GM23338 (cell line): ENCODE data around the gene TAP1. TPM values are rescaled to one million over a fixed set of nuclear protein-coding genes. Genes with fewer than 3 reads are reported as not detected.

Experiments used
- ATAC-seq: fragments of 200-7000 bp; cut with Tn5 transposase; 3 replicates; pipeline ENCODE4 v1.9.1; 2020
- DNase-seq: peaks from one replicate; pipeline ENCODE4 v3.0.0-alpha.2; 2015; ENCODE audit warnings: low spot score
- H2AFZ ChIP-seq: fragments of 200-600 bp; sonication (generic); 2 replicates; pipeline ENCODE4 v1.8.0; 2016; ENCODE audit warnings: antibody characterized with exemption, mild to moderate bottlenecking, moderate library complexity
- H3F3A ChIP-seq: fragments of 200-600 bp; sonication (generic); replicated peaks from 2 replicates; pipeline ENCODE4 v1.8.0; 2017; ENCODE audit warnings: antibody characterized with exemption, mixed run types, low read depth
- H3K27ac ChIP-seq: fragments of 200-600 bp; sonication (generic); 2 replicates; pipeline ENCODE4 v1.6.1; 2016; ENCODE audit warnings: low read depth
- H3K27me3 ChIP-seq: fragments of 200-600 bp; sonication (generic); 2 replicates; pipeline ENCODE4 v1.8.0; 2016; ENCODE audit warnings: mild to moderate bottlenecking, mixed run types, moderate library complexity; ENCODE audit not compliant: insufficient read depth
- H3K36me3 ChIP-seq: fragments of 200-600 bp; sonication (generic); 2 replicates; pipeline ENCODE4 v1.8.0; 2016; ENCODE audit warnings: mild to moderate bottlenecking; ENCODE audit not compliant: insufficient read depth
- H3K4me1 ChIP-seq: fragments of 200-600 bp; sonication (generic); 2 replicates; pipeline ENCODE4 v1.8.0; 2016; ENCODE audit warnings: mild to moderate bottlenecking, moderate library complexity; ENCODE audit not compliant: insufficient read depth
- H3K4me2 ChIP-seq: fragments of 200-600 bp; sonication (generic); 2 replicates; pipeline ENCODE4 v1.7.1; 2017; ENCODE audit warnings: mixed run types
- H3K4me3 ChIP-seq: fragments of 200-600 bp; sonication (generic); 2 replicates; pipeline ENCODE4 v1.6.1; 2016; ENCODE audit warnings: mixed run types
- H3K79me2 ChIP-seq: fragments of 200-600 bp; sonication (generic); replicated peaks from 2 replicates; pipeline ENCODE4 v1.8.0; 2017; ENCODE audit warnings: mild to moderate bottlenecking; ENCODE audit not compliant: insufficient read depth
- H3K9me2 ChIP-seq: fragments of 200-600 bp; sonication (generic); 2 replicates; pipeline ENCODE4 v1.8.0; 2017; ENCODE audit not compliant: insufficient read depth
- H4K20me1 ChIP-seq: fragments of 200-600 bp; sonication (generic); replicated peaks from 2 replicates; pipeline ENCODE4 v1.8.0; 2017; ENCODE audit warnings: mild to moderate bottlenecking; ENCODE audit not compliant: insufficient read depth
- H3K27ac Mint-ChIP-seq: 2 replicates; pipeline ENCODE4 v1.8.0; 2020; ENCODE audit warnings: inconsistent platforms, mild to moderate bottlenecking, moderate library complexity, mixed read lengths
- H3K27me3 Mint-ChIP-seq: 3 replicates; pipeline ENCODE4 v1.8.0; 2022; ENCODE audit warnings: low read depth, mild to moderate bottlenecking, moderate library complexity, mixed read lengths, inconsistent platforms; ENCODE audit not compliant: insufficient read depth, poor library complexity
- H3K36me3 Mint-ChIP-seq: 3 replicates; pipeline ENCODE4 v1.8.0; 2021; ENCODE audit warnings: low read depth, mild to moderate bottlenecking, inconsistent platforms, moderate library complexity, mixed read lengths
- H3K4me1 Mint-ChIP-seq: 3 replicates; pipeline ENCODE4 v1.8.0; 2020; ENCODE audit warnings: mild to moderate bottlenecking, inconsistent platforms, mixed read lengths
- H3K4me3 Mint-ChIP-seq: 3 replicates; pipeline ENCODE4 v1.8.0; 2021; ENCODE audit warnings: moderate library complexity, mild to moderate bottlenecking, inconsistent platforms, mixed read lengths
- H3K9me3 Mint-ChIP-seq: 3 replicates; pipeline ENCODE4 v1.8.0; 2020; ENCODE audit warnings: moderate library complexity, mild to moderate bottlenecking, inconsistent platforms, mixed read lengths
- CREB1 ChIP-seq: fragments of 250-450 bp; sonication (Bioruptor Pico); IDR thresholded peaks from 2 replicates; pipeline ENCODE4 v1.5.0; 2020; ENCODE audit warnings: low read depth, mild to moderate bottlenecking, moderate library complexity
- CTCF ChIP-seq, 2 experiments: fragments of 200-600 bp in 1 of 2; sonication (generic) in 1 of 2; conservative IDR thresholded peaks; 2 replicates each; pipeline versions ENCODE4 v1.5.1 to v1.6.1; 2016 to 2017; ENCODE audit warnings: antibody characterized with exemption in 2 of 2, low read depth in 2 of 2, mild to moderate bottlenecking in 2 of 2, moderate library complexity in 1 of 2
- EZH2 ChIP-seq: fragments of 200-600 bp; sonication (generic); IDR thresholded peaks from one replicate; pipeline ENCODE4 v1.8.0; 2017; ENCODE audit warnings: antibody characterized with exemption, mild to moderate bottlenecking, low read depth; ENCODE audit not compliant: unreplicated experiment
- EZH2phosphoT487 ChIP-seq: fragments of 200-600 bp; sonication (generic); IDR thresholded peaks from one replicate; pipeline ENCODE4 v1.8.1; 2018; ENCODE audit warnings: antibody characterized with exemption; ENCODE audit not compliant: unreplicated experiment
- JUNB ChIP-seq: IDR thresholded peaks from one replicate; pipeline ENCODE4 v1.6.1; 2016; ENCODE audit warnings: antibody characterized with exemption; ENCODE audit not compliant: unreplicated experiment
- NANOG ChIP-seq: IDR thresholded peaks from 2 replicates; pipeline ENCODE4 v1.6.1; 2016; ENCODE audit warnings: antibody characterized with exemption, borderline replicate concordance
- POLR2AphosphoS5 ChIP-seq: IDR thresholded peaks from 2 replicates; pipeline ENCODE4 v1.6.1; 2016; ENCODE audit warnings: antibody characterized with exemption, low read depth
- STAT1 ChIP-seq: IDR thresholded peaks from one replicate; pipeline ENCODE4 v1.6.1; 2016; ENCODE audit warnings: antibody characterized with exemption; ENCODE audit not compliant: unreplicated experiment
- ZNF114 ChIP-seq: fragments of 250-450 bp; sonication (Bioruptor Pico); IDR thresholded peaks from 2 replicates; pipeline ENCODE4 v1.5.0; 2020; ENCODE audit warnings: mild to moderate bottlenecking, moderate library complexity
- ZNF331 ChIP-seq: fragments of 250-450 bp; sonication (Bioruptor Pico); IDR thresholded peaks from 2 replicates; pipeline ENCODE4 v1.5.0; 2020; ENCODE audit warnings: low read depth, mild to moderate bottlenecking, moderate library complexity
- polyA plus RNA-seq: library from polyadenylated mRNA; unstranded; fragments of >200 nt; fragmentation: Nextera tagmentation; extraction: Ambion mirVana; gene quantifications from 2 replicates; pipeline ENCODE4 v1.2.1, GENCODE V29; 2016
- total RNA-seq: library from RNA; depleted of rRNA; stranded (reverse); fragments of >200 nt; shearing (Covaris generic); gene quantifications from 2 replicates; pipeline ENCODE4 v1.2.3, GENCODE V29; 2014
- TF ChIP-seq, protein P1 (sequence below): IDR thresholded peaks from 2 replicates; pipeline ENCODE4 v1.6.1; 2016; ENCODE audit warnings: antibody characterized with exemption
- TF ChIP-seq, protein P2 (sequence below): fragments of 250-450 bp; sonication (Bioruptor Pico); IDR thresholded peaks from 2 replicates; pipeline ENCODE4 v1.5.0; 2020; ENCODE audit warnings: mild to moderate bottlenecking, moderate library complexity

Gene TAP1
- total and polyA plus RNA-seq, 2 experiments from 2014 or later, result 13.8 to 22.0 TPM

DNA sequence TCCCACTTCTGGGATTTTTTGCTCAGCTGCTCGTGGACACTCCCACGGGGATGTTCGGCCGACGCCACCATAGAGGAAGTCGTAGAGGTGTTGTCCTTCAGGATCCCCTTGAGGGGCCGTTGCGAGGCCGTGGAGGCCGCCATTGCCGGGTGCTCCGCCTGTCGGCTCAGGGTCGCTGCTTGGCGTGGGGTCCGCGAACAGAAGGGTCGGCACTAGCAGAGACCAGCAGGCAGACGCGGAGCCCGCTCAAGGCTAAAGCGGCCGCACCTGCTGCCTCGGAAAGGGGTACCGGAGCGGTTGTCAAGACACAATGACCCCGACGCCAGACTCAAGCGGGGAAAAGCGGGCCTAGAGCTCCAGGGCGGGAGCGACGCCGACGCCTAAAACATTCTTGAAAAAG lies 26.2 kb upstream of the TAP1 start:
- H3K4me2 ChIP-seq, result no peak overlapping the region
- H4K20me1 ChIP-seq, result no peaks in the 10 kb centered on the region
- no peaks in the 10 kb centered on the region for H3F3A ChIP-seq
- no peak for TF ChIP-seq NANOG
- H3K27me3 ChIP-seq, result no peaks in the 10 kb centered on the region
- no peaks in the 10 kb centered on the region for H3K9me2 ChIP-seq
- no peak overlapping the region for H3K27ac ChIP-seq
- H3K36me3 Mint-ChIP-seq, result no peaks in the 10 kb centered on the region
- H3K27me3 Mint-ChIP-seq, result peaks cover 5% of the 10 kb centered on the region
- H2AFZ ChIP-seq, result peak overlapping the region; percentile 43; the same call in 1 of the 2 replicates
- peak; percentile 15 for DNase-seq
- H3K27ac Mint-ChIP-seq, result no peak overlapping the region
- no peaks in the 10 kb centered on the region for H3K4me1 Mint-ChIP-seq
- H3K4me3 ChIP-seq, result no peak overlapping the region
- no peaks in the 10 kb centered on the region for H3K4me1 ChIP-seq
- no peaks in the 10 kb centered on the region for H3K36me3 ChIP-seq
- ATAC-seq, result no peak
- H3K9me3 Mint-ChIP-seq, result no peaks in the 10 kb centered on the region
- no peaks in the 10 kb centered on the region for H3K79me2 ChIP-seq
- no peak overlapping the region; the same call in 2 of the 3 replicates for H3K4me3 Mint-ChIP-seq

- Mint-ChIP-seq H3K4me1 (no peaks in the 10 kb centered on the region), H3K27ac (no peak overlapping the region), H3K9me3 (no peaks in the 10 kb centered on the region; the same call in 1 of the 3 replicates), H3K36me3 (no peaks in the 10 kb centered on the region), H3K27me3 (peaks cover 9% of the 10 kb centered on the region), H3K4me3 (no peak overlapping the region)
- no peak overlapping the region for H2AFZ ChIP-seq
- no peak overlapping the region for H3K27ac ChIP-seq
- H3K4me2 ChIP-seq, result no peak overlapping the region
- no peaks in the 10 kb centered on the region for H3K27me3 ChIP-seq
- ATAC-seq (no peak), DNase-seq (no peak)
- H3K36me3 ChIP-seq, result no peaks in the 10 kb centered on the region
- no peaks in the 10 kb centered on the region for H3K9me2 ChIP-seq
- H3K4me1 ChIP-seq, result no peaks in the 10 kb centered on the region
- no peak overlapping the region for H3K4me3 ChIP-seq
- H3K79me2 ChIP-seq, result no peaks in the 10 kb centered on the region
- H4K20me1 ChIP-seq, result no peaks in the 10 kb centered on the region
- no peaks in the 10 kb centered on the region for H3F3A ChIP-seq
- TF ChIP-seq CTCF (conservative IDR thresholded peaks at IDR 0.05; ENCODE audit: low read depth in 2 of 2), result no peak
- no peak for TF ChIP-seq CREB1 (CRISPR knock-in tag)
- no peak for TF ChIP-seq JUNB
- TF ChIP-seq, protein P1, sequence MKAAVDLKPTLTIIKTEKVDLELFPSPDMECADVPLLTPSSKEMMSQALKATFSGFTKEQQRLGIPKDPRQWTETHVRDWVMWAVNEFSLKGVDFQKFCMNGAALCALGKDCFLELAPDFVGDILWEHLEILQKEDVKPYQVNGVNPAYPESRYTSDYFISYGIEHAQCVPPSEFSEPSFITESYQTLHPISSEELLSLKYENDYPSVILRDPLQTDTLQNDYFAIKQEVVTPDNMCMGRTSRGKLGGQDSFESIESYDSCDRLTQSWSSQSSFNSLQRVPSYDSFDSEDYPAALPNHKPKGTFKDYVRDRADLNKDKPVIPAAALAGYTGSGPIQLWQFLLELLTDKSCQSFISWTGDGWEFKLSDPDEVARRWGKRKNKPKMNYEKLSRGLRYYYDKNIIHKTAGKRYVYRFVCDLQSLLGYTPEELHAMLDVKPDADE, result no peak
- TF ChIP-seq EZH2phosphoT487, result no peak
- TF ChIP-seq, protein P2, sequence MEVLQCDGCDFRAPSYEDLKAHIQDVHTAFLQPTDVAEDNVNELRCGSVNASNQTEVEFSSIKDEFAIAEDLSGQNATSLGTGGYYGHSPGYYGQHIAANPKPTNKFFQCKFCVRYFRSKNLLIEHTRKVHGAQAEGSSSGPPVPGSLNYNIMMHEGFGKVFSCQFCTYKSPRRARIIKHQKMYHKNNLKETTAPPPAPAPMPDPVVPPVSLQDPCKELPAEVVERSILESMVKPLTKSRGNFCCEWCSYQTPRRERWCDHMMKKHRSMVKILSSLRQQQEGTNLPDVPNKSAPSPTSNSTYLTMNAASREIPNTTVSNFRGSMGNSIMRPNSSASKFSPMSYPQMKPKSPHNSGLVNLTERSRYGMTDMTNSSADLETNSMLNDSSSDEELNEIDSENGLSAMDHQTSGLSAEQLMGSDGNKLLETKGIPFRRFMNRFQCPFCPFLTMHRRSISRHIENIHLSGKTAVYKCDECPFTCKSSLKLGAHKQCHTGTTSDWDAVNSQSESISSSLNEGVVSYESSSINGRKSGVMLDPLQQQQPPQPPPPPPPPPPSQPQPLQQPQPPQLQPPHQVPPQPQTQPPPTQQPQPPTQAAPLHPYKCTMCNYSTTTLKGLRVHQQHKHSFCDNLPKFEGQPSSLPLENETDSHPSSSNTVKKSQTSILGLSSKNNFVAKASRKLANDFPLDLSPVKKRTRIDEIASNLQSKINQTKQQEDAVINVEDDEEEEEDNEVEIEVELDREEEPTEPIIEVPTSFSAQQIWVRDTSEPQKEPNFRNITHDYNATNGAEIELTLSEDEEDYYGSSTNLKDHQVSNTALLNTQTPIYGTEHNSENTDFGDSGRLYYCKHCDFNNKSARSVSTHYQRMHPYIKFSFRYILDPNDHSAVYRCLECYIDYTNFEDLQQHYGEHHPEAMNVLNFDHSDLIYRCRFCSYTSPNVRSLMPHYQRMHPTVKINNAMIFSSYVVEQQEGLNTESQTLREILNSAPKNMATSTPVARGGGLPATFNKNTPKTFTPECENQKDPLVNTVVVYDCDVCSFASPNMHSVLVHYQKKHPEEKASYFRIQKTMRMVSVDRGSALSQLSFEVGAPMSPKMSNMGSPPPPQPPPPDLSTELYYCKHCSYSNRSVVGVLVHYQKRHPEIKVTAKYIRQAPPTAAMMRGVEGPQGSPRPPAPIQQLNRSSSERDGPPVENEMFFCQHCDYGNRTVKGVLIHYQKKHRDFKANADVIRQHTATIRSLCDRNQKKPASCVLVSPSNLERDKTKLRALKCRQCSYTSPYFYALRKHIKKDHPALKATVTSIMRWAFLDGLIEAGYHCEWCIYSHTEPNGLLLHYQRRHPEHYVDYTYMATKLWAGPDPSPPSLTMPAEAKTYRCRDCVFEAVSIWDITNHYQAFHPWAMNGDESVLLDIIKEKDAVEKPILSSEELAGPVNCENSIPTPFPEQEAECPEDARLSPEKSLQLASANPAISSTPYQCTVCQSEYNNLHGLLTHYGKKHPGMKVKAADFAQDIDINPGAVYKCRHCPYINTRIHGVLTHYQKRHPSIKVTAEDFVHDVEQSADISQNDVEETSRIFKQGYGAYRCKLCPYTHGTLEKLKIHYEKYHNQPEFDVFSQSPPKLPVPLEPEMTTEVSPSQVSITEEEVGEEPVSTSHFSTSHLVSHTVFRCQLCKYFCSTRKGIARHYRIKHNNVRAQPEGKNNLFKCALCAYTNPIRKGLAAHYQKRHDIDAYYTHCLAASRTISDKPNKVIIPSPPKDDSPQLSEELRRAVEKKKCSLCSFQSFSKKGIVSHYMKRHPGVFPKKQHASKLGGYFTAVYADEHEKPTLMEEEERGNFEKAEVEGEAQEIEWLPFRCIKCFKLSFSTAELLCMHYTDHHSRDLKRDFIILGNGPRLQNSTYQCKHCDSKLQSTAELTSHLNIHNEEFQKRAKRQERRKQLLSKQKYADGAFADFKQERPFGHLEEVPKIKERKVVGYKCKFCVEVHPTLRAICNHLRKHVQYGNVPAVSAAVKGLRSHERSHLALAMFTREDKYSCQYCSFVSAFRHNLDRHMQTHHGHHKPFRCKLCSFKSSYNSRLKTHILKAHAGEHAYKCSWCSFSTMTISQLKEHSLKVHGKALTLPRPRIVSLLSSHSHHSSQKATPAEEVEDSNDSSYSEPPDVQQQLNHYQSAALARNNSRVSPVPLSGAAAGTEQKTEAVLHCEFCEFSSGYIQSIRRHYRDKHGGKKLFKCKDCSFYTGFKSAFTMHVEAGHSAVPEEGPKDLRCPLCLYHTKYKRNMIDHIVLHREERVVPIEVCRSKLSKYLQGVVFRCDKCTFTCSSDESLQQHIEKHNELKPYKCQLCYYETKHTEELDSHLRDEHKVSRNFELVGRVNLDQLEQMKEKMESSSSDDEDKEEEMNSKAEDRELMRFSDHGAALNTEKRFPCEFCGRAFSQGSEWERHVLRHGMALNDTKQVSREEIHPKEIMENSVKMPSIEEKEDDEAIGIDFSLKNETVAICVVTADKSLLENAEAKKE, result no peak
- TF ChIP-seq ZNF114, result no peak
- TF ChIP-seq POLR2AphosphoS5, result no peak
- TF ChIP-seq NANOG, result no peak
- TF ChIP-seq EZH2, result no peak
- TF ChIP-seq STAT1, result no peak
- TF ChIP-seq ZNF331 (CRISPR knock-in tag), result no peak
Observed at GRCh38 chr6:32876603-32877002, 23.1 kb upstream of the TAP1 start.
